Activated naive CD4-positive, alpha-beta T cell treated with anti-CD3 and anti-CD28 coated beads for 36 hours (primary cell): ENCODE measurements around the gene KCNQ5. TPM values are rescaled to one million over a fixed set of nuclear protein-coding genes. Genes with fewer than 3 reads are reported as not detected.

Source experiments
- CTCF ChIA-PET: fragments of 350-600 bp; sonication (Branson Sonifier 250); formaldehyde crosslinking; loops from one replicate; lab custom pipeline; 2021; ENCODE audit warnings: antibody characterized with exemption; lab: Charles Lee
- DNase-seq: peaks from one replicate; pipeline ENCODE4 v3.0.0-alpha.2; 2020
- H3K27ac Mint-ChIP-seq: one replicate; pipeline ENCODE4 v1.8.0; 2021; ENCODE audit warnings: mild to moderate bottlenecking, mixed read lengths
- H3K27me3 Mint-ChIP-seq: one replicate; pipeline ENCODE4 v1.8.0; 2021; ENCODE audit warnings: low read depth, mixed read lengths
- H3K36me3 Mint-ChIP-seq: one replicate; pipeline ENCODE4 v1.8.0; 2021; ENCODE audit warnings: low read depth, mixed read lengths
- H3K4me1 Mint-ChIP-seq: one replicate; pipeline ENCODE4 v1.8.0; 2021; ENCODE audit warnings: low read depth, mixed read lengths
- H3K4me3 Mint-ChIP-seq: one replicate; pipeline ENCODE4 v1.8.0; 2021; ENCODE audit warnings: mild to moderate bottlenecking, moderate library complexity, mixed read lengths
- H3K9me3 Mint-ChIP-seq: one replicate; pipeline ENCODE4 v1.8.0; 2021; ENCODE audit warnings: mixed read lengths
- intact Hi-C: fragments of 100-400 bp; cut with micrococcal nuclease; formaldehyde crosslinking; loops from one replicate; pipeline ENCODE4 v1.15.1; 2023
- total RNA-seq, 2 experiments: library from RNA; stranded (reverse); gene quantifications; one replicate each; pipeline ENCODE4 v1.2.3, GENCODE V29; 2021

KCNQ5 gene
- total RNA-seq, 2 experiments from 2014 or later: 11.8 to 12.0 TPM

- Mint-ChIP-seq H3K27ac (no peak overlapping the region), H3K27me3 (no peaks in the 10 kb centered on the region), H3K4me1 (no peaks in the 10 kb centered on the region)
These were observed 219.3 kb downstream of the KCNQ5 start for GRCh38 chr6:72841195-72841594.

DNA sequence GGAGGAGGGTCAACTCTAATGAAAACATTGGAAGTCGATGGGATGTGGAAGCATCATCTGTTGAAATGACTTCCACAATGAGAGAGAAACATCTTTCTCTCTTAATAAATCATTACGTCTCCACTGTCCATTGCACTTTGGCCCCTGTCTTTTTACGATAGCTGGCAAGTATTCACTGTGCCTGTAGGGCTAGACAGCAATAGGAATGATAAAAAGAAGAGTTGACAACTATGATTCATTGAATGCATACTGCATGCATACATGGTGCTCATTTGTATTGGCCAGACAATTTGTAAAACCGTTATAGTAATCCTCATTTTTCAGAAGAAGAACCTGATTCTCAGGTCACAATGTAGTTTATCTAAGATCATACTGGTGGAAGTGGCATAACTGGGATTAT lies 220.3 kb downstream of the KCNQ5 start:
- CTCF ChIA-PET: no interaction called here
- Mint-ChIP-seq H3K27me3 (no peaks in the 10 kb centered on the region), H3K9me3 (no peaks in the 10 kb centered on the region), H3K27ac (no peak overlapping the region), H3K36me3 (no peaks in the 10 kb centered on the region), H3K4me1 (no peaks in the 10 kb centered on the region), H3K4me3 (no peak overlapping the region)
- DNase-seq: no peak
- intact Hi-C loops: no loop called here

More at GRCh38 chr6:72841195-72841594, 219.3 kb downstream of the KCNQ5 start:
- CTCF ChIA-PET: interaction anchor here (0.6 to 1.2 kb wide), 2 partner anchors 201 to 204 kb away, joined by 3 read pairs; no protein-coding TSS in a partner anchor
- no peaks in the 10 kb centered on the region for H3K36me3 Mint-ChIP-seq
- intact Hi-C loops: no loop called here
- no peaks in the 10 kb centered on the region for H3K9me3 Mint-ChIP-seq
- no peak for DNase-seq
- no peak overlapping the region for H3K4me3 Mint-ChIP-seq

GRCh38 chr6:72844614-72845013 lies 222.8 kb downstream of the KCNQ5 start:
- Mint-ChIP-seq H3K27ac (no peak overlapping the region), H3K36me3 (peaks cover 1% of the 10 kb centered on the region), H3K27me3 (no peaks in the 10 kb centered on the region), H3K4me3 (no peak overlapping the region), H3K9me3 (no peaks in the 10 kb centered on the region), H3K4me1 (no peaks in the 10 kb centered on the region)
- no peak for DNase-seq
- CTCF ChIA-PET: no interaction called here
- intact Hi-C loops: no loop called here

- H3K9me3 Mint-ChIP-seq: no peaks in the 10 kb centered on the region
- DNase-seq: no peak
- H3K27ac Mint-ChIP-seq: no peak overlapping the region
- no peak overlapping the region for H3K4me3 Mint-ChIP-seq
- intact Hi-C loops: no loop called here
- H3K36me3 Mint-ChIP-seq: peaks cover 1% of the 10 kb centered on the region
- peaks cover 3% of the 10 kb centered on the region for H3K4me1 Mint-ChIP-seq
- CTCF ChIA-PET: no interaction called here
- no peaks in the 10 kb centered on the region for H3K27me3 Mint-ChIP-seq
These were observed 227.5 kb downstream of the KCNQ5 start for GRCh38 chr6:72849346-72849745.

- CTCF ChIA-PET: no interaction called here
- peaks cover 3% of the 10 kb centered on the region for H3K4me1 Mint-ChIP-seq
- DNase-seq: no peak
- H3K36me3 Mint-ChIP-seq: peaks cover 1% of the 10 kb centered on the region
- no peak overlapping the region for H3K4me3 Mint-ChIP-seq
- no peaks in the 10 kb centered on the region for H3K9me3 Mint-ChIP-seq
- intact Hi-C loops: no loop called here
- H3K27me3 Mint-ChIP-seq: no peaks in the 10 kb centered on the region
- no peak overlapping the region for H3K27ac Mint-ChIP-seq
These were observed 228.2 kb downstream of the KCNQ5 start for GRCh38 chr6:72850040-72850439.

GRCh38 chr6:72850469-72850868 lies 228.6 kb downstream of the KCNQ5 start:
- CTCF ChIA-PET: no interaction called here

GRCh38 chr6:72855471-72855870 lies 233.6 kb downstream of the KCNQ5 start:
- H3K36me3 Mint-ChIP-seq: no peaks in the 10 kb centered on the region
- intact Hi-C loops: no loop called here
- peaks cover 3% of the 10 kb centered on the region for H3K4me1 Mint-ChIP-seq
- no peaks in the 10 kb centered on the region for H3K27me3 Mint-ChIP-seq
- H3K27ac Mint-ChIP-seq: no peak overlapping the region
- CTCF ChIA-PET: no interaction called here
- no peak for DNase-seq
- H3K9me3 Mint-ChIP-seq: no peaks in the 10 kb centered on the region
- no peak overlapping the region for H3K4me3 Mint-ChIP-seq

More at GRCh38 chr6:72850469-72850868, 228.6 kb downstream of the KCNQ5 start:
- no peak overlapping the region for H3K27ac Mint-ChIP-seq
- peaks cover 1% of the 10 kb centered on the region for H3K36me3 Mint-ChIP-seq
- no peak overlapping the region for H3K4me3 Mint-ChIP-seq
- no peaks in the 10 kb centered on the region for H3K9me3 Mint-ChIP-seq
- intact Hi-C loops: no loop called here
- H3K4me1 Mint-ChIP-seq: peaks cover 3% of the 10 kb centered on the region
- no peaks in the 10 kb centered on the region for H3K27me3 Mint-ChIP-seq
- no peak for DNase-seq

DNA sequence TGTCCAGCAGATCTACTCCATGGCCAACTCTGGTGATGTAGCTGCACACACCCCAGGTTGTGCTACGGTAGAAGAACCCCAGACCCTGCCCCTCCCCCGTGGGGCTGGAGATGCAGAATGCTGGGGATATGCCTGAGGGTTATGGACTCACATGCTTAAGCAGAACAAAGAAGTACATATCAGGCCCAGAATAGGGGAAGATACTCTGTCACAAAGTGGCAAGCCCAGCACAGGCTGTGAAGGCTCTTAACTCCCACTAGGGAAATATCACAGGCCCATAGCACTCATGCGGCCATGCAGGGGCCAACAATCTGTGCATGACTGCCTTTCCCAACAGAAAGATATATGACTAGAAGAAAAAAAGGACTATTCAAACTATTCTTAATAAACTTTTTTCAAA lies 234.9 kb downstream of the KCNQ5 start:
- intact Hi-C loops: no loop called here
- Mint-ChIP-seq H3K4me1 (peaks cover 2% of the 10 kb centered on the region), H3K27me3 (no peaks in the 10 kb centered on the region), H3K4me3 (no peak overlapping the region), H3K9me3 (no peaks in the 10 kb centered on the region), H3K36me3 (no peaks in the 10 kb centered on the region), H3K27ac (no peak overlapping the region)
- CTCF ChIA-PET: interaction anchor here (0.6 kb wide), 1 partner anchor 171 kb away, joined by 3 read pairs; no protein-coding TSS in a partner anchor
- DNase-seq: no peak

DNA sequence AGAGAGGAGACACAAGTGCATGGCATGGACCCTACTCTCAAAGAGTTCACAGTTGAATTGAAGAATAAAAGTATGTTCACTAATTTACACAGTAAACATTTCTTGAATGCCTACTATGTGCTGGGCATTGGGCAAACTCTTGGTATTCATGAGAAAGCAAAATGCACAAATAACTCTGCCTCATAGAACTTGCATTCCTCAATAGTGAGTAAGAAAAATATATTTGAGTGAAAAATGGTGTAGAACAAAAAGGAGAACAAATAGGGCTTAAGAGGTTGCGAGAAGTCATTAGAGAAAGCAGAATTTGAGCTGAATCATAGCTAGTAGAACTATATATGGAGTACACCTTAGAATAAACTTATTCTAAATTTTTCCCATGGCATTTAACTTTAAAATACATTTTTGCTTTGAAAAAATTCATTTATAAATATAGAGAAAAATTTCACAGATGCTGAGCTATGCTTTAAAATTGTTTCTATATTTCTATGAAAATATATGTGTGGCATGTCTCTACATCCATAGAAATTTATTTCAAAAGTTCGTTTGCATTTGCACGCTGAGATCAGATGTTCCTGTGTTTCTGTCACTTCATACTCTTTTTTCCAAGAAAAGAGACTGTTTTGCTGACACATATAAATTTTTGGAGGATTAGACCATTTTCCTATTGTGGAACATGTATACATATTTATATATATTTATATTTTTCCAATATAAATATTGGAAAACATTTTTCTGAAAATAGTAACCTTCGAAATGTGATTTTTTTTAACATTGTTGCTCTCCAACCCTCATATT lies 236.1 kb downstream of the KCNQ5 start:
- intact Hi-C loops: no loop called here
- Mint-ChIP-seq H3K27ac (no peak overlapping the region), H3K4me1 (peaks cover 7% of the 10 kb centered on the region), H3K27me3 (no peaks in the 10 kb centered on the region), H3K9me3 (no peaks in the 10 kb centered on the region), H3K36me3 (no peaks in the 10 kb centered on the region), H3K4me3 (no peak overlapping the region)
- CTCF ChIA-PET: interaction anchor here (0.9 kb wide), 1 partner anchor 10 kb away, joined by 3 read pairs; no protein-coding TSS in a partner anchor
- no peak for DNase-seq

DNA sequence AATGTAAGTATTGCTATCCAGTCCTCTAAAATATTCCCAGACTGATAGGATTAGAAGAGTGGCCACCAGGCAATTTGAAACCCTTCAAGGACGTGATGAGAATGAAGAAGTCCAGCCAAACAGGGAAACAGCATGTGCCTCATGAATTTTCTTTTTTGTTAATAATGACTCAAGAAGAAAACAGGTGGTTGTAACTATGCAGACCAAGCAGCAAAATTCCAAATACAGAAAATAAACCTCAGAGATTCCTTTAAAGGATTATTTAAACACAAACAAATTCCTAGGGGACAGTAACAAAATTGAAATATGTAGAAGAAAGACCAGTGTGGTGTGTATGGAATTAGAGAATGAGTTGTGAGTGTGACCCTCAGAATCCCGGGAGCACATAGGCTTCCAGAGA lies 239.2 kb downstream of the KCNQ5 start:
- no peak overlapping the region for H3K4me3 Mint-ChIP-seq
- H3K27ac Mint-ChIP-seq: no peak overlapping the region
- intact Hi-C loops: no loop called here
- CTCF ChIA-PET: interaction anchor here (0.6 to 0.8 kb wide), 2 partner anchors 114 to 1793 kb away, joined by 3 read pairs; no protein-coding TSS in a partner anchor
- H3K9me3 Mint-ChIP-seq: no peaks in the 10 kb centered on the region
- no peak for DNase-seq
- H3K27me3 Mint-ChIP-seq: no peaks in the 10 kb centered on the region
- H3K4me1 Mint-ChIP-seq: peaks cover 7% of the 10 kb centered on the region
- no peaks in the 10 kb centered on the region for H3K36me3 Mint-ChIP-seq

DNA sequence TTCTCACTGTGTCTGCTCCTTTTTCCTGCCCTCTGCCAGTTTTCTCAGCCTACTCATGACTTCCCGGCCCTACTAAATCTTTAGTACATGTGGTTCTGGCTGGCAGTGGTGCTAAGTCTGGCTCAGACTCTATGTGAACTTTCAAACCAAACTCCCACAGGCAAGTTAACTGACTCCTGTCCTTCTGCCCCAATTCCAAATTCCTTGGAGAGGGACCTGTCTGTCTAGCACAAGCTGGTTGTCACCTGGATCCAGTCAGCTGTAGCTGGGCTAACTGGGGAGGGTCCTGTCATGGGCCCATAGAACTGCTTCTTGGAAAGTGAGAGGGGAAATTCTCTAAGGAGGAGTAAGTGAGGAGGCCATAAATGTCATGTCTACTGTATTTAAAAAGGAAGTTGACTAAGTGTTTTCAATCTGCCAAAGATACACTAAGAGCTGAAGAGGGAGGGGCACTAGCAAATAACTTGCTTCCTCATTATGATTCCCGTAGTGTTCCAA lies 240.1 kb downstream of the KCNQ5 start:
- CTCF ChIA-PET: interaction anchor here (0.7 kb wide), 1 partner anchor 132 kb away, joined by 3 read pairs; no protein-coding TSS in a partner anchor
- Mint-ChIP-seq H3K4me3 (no peak overlapping the region), H3K27ac (peak overlapping the region; percentile 33), H3K36me3 (no peaks in the 10 kb centered on the region), H3K27me3 (no peaks in the 10 kb centered on the region), H3K4me1 (peaks cover 7% of the 10 kb centered on the region), H3K9me3 (no peaks in the 10 kb centered on the region)
- intact Hi-C loops: loop anchor here (1.0 kb wide), 1 partner anchor 36 kb away; no protein-coding TSS in a partner anchor
- peak; percentile 5 for DNase-seq

DNA sequence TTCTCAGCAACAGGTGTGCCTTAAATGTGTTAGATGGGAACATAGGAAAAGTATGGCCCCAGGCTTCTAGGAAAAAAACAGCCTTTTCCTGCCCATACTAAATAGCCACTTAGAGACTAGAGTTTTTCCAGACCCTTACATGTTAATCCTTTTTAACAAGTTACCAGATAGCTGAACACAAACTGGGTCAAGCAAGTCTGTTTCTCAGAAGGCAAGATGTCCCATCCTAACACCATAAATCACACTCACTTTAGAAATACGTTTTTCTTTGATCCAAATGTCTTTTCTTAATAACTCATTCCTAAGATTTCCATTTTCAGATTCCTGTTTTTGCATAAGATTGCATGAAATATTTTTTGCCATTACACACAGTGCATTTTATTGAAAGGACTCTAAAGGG lies 241.3 kb downstream of the KCNQ5 start:
- peaks cover 2% of the 10 kb centered on the region for H3K36me3 Mint-ChIP-seq
- DNase-seq: no peak
- H3K27me3 Mint-ChIP-seq: no peaks in the 10 kb centered on the region
- intact Hi-C loops: no loop called here
- H3K9me3 Mint-ChIP-seq: no peaks in the 10 kb centered on the region
- CTCF ChIA-PET: no interaction called here
- H3K27ac Mint-ChIP-seq: no peak overlapping the region
- no peak overlapping the region for H3K4me3 Mint-ChIP-seq
- peaks cover 7% of the 10 kb centered on the region for H3K4me1 Mint-ChIP-seq

DNA sequence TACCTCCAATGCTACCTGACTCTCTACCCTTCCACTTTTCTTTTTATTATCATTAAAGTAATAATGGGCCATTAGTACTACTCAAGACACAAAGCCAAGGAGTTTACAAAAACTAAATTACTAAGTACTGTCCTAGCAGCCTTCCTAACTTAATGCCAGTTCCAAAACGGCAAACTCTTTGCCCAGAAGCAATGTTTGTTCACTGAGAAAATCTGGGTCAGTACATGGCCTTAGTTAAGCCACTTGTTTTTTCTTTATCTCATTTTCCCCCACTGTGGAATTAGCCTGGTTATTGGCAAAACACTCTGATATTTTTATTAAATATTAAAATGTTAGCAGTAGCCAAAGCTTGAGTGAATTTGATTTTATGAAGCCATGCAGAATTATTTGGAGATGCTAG lies 242.4 kb downstream of the KCNQ5 start:
- intact Hi-C loops: no loop called here
- CTCF ChIA-PET: no interaction called here
- Mint-ChIP-seq H3K4me1 (peaks cover 7% of the 10 kb centered on the region), H3K36me3 (peaks cover 2% of the 10 kb centered on the region), H3K9me3 (no peaks in the 10 kb centered on the region), H3K4me3 (no peak overlapping the region), H3K27me3 (no peaks in the 10 kb centered on the region), H3K27ac (no peak overlapping the region)
- DNase-seq: no peak
